HFF-Myc (cell line): ENCODE data around the gene TRPM7.

Experiments used
- DNase-seq: peaks from one replicate; pipeline ENCODE4 v3.0.0-alpha.2; 2011; ENCODE audit warnings: low read depth; ENCODE audit errors: extremely low read depth
- H3K4me3 ChIP-seq: replicated peaks from 2 replicates; pipeline ENCODE4 v1.5.1; 2011; ENCODE audit warnings: low read depth, mild to moderate bottlenecking, control low read depth, low read length
- TF ChIP-seq, protein P1 (sequence below): IDR thresholded peaks from 2 replicates; pipeline ENCODE4 v1.5.1; 2012; ENCODE audit warnings: mild to moderate bottlenecking, low read depth, low read length, control low read depth; ENCODE audit errors: missing control alignments

Gene TRPM7, protein sequence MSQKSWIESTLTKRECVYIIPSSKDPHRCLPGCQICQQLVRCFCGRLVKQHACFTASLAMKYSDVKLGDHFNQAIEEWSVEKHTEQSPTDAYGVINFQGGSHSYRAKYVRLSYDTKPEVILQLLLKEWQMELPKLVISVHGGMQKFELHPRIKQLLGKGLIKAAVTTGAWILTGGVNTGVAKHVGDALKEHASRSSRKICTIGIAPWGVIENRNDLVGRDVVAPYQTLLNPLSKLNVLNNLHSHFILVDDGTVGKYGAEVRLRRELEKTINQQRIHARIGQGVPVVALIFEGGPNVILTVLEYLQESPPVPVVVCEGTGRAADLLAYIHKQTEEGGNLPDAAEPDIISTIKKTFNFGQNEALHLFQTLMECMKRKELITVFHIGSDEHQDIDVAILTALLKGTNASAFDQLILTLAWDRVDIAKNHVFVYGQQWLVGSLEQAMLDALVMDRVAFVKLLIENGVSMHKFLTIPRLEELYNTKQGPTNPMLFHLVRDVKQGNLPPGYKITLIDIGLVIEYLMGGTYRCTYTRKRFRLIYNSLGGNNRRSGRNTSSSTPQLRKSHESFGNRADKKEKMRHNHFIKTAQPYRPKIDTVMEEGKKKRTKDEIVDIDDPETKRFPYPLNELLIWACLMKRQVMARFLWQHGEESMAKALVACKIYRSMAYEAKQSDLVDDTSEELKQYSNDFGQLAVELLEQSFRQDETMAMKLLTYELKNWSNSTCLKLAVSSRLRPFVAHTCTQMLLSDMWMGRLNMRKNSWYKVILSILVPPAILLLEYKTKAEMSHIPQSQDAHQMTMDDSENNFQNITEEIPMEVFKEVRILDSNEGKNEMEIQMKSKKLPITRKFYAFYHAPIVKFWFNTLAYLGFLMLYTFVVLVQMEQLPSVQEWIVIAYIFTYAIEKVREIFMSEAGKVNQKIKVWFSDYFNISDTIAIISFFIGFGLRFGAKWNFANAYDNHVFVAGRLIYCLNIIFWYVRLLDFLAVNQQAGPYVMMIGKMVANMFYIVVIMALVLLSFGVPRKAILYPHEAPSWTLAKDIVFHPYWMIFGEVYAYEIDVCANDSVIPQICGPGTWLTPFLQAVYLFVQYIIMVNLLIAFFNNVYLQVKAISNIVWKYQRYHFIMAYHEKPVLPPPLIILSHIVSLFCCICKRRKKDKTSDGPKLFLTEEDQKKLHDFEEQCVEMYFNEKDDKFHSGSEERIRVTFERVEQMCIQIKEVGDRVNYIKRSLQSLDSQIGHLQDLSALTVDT (N-terminal part only)

DNA sequence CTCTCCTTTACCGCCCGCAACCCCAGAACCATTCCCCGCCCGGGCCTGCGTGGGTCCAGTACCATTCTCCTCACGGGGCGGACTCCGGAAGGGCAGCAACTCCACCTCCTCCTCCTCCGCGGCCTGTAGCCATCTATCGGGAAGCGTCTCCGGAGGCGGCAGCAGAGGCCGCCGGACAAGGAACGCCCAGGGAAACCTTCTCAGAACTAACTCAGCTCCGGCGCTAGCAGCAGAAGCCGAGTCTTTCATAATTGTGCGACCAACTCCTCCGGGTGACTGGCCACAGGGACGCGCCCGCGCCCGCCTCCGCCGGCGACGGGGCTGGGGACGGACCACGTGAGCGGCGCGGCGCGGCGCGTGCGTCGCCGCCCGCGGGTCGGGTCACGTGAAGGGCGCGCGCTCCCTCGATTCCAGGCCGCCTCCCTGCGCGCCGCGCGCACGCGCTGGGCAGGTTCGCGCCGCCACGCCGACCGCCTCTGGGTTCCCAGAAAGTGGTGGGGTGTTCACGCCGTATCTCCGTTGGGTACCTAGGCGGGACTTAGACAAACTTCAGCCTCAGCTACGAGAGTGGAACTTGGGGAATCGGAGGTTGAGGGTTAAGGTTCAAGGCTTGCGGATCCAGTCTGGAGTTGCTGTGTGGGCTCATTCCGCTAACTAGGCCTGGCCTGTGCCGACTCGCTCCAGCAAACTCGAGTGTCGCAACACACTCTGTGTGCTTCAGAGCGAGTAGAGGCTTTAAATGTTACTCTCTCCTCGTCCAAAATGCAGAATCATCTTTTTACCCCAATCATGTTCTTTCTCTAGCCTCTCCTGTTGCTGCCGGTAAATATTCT is at the start of gene TRPM7:
TSS of gene TRPM7 (minus strand) at position 329 of the 833 bp plus-strand sequence. CDS start at position 65, 264 bp downstream.
- peak; percentile 39 for DNase-seq
- TF ChIP-seq, protein P1, sequence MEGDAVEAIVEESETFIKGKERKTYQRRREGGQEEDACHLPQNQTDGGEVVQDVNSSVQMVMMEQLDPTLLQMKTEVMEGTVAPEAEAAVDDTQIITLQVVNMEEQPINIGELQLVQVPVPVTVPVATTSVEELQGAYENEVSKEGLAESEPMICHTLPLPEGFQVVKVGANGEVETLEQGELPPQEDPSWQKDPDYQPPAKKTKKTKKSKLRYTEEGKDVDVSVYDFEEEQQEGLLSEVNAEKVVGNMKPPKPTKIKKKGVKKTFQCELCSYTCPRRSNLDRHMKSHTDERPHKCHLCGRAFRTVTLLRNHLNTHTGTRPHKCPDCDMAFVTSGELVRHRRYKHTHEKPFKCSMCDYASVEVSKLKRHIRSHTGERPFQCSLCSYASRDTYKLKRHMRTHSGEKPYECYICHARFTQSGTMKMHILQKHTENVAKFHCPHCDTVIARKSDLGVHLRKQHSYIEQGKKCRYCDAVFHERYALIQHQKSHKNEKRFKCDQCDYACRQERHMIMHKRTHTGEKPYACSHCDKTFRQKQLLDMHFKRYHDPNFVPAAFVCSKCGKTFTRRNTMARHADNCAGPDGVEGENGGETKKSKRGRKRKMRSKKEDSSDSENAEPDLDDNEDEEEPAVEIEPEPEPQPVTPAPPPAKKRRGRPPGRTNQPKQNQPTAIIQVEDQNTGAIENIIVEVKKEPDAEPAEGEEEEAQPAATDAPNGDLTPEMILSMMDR = no peak

DNA sequence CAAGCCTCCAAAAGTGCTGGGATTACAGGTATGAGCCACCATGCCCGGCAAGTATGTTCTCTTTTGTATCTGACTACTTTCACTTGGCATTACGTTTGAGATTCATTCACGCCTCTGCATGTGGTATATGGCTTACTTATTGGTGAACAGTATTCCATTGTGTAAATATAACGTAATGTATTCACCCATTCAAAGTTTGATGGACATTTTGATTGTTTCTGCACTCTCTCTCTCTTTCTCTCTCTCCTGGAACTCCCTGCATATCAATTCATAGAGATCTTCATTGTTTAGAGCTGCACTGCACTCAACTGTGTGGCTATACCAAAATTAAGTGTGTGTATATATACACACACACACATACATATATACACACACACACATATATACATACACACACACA is 48.6 kb upstream of the TRPM7 start:
- DNase-seq = no peak
- TF ChIP-seq, protein P1 = no peak
- no peak overlapping the region for H3K4me3 ChIP-seq

More for the DNA sequence above, at the start of gene TRPM7:
- peak within 1 kb of the TSS; percentile 98 for H3K4me3 ChIP-seq

DNA sequence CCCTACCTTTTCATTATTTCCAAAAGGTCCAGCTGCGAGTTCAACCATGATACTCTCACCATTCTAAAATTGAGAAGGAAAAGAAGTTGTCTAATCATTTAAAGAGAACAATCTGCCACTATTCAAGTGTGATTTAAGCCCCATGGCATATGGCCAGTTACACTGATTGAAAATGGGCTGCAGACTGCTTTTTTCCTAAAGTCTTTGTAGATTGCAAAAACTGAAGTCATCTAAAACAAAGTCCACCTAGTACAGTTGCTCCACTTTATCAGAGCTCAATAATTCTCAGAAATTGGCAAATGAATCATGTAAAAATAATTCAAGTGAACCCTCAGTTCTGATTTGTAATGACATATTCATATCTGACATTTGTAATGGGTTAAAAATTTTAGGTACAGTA is 39.7 kb upstream of the TRPM7 start:
- TF ChIP-seq, protein P1 = no peak
- no peak for DNase-seq
- H3K4me3 ChIP-seq = no peak overlapping the region

DNA sequence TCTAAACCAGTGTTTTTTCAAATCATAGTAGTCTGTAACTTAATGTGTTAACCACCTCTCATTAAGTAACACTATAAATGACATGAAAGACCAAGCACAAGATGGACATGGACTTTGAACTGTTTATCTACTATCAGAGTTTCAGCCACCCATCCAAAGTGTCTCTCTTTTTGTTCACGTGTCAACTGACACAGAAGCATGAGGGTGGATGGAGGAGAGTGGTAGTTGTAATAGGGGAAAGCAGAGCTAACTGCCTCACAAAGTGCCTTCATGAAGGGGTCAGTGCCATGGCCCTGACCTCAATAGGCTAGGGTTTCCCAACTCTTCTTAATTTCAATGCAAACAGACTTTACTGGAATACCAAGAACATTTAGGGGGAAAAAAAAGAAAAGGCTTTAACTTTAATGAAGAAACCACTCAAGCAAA is 32.1 kb upstream of the TRPM7 start:
- TF ChIP-seq, protein P1 = no peak
- no peak overlapping the region for H3K4me3 ChIP-seq
- DNase-seq = no peak

DNA sequence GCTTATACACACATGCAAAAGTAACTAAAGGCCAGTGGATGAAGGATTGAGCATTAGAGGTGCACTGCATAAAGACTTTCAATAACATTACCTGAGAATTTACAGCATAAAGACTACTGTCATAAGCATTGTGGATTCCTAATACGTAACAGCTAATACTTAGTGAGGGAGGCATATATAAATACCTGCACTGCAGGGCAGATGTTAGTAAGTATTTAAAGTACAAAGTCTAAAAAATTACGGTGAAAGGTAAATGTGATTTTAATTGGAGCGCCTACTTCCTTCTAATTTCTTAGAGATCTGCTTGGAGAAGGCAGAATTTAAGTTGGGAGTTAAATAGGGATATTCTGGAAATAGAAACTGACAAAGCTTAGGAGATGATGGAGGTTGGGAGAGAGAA is 25.4 kb upstream of the TRPM7 start:
- no peak overlapping the region for H3K4me3 ChIP-seq
- DNase-seq = no peak
- TF ChIP-seq, protein P1 = no peak
